ENCODE measurements around the gene CDKL4. TPM values are rescaled to one million over a fixed set of nuclear protein-coding genes. Genes with fewer than 3 reads are reported as not detected.

The CDKL4 gene
- total and polyA plus RNA-seq, 2 of the 13 experiments (the other 11 are each of a cell fraction or from before 2014, with no cell fraction given) = 0.29 to 0.50 TPM

- TF ChIP-seq, protein P1, sequence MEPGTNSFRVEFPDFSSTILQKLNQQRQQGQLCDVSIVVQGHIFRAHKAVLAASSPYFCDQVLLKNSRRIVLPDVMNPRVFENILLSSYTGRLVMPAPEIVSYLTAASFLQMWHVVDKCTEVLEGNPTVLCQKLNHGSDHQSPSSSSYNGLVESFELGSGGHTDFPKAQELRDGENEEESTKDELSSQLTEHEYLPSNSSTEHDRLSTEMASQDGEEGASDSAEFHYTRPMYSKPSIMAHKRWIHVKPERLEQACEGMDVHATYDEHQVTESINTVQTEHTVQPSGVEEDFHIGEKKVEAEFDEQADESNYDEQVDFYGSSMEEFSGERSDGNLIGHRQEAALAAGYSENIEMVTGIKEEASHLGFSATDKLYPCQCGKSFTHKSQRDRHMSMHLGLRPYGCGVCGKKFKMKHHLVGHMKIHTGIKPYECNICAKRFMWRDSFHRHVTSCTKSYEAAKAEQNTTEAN (CRISPR knock-in tag; conservative IDR thresholded peaks at IDR 0.05) = peak; percentile 97
- peak; percentile 25; the same call in 1 of the 2 replicates for TF ChIP-seq ZNF124 (CRISPR knock-in tag; IDR thresholded peaks at IDR 0.05)
- peak; percentile 81 for TF ChIP-seq SOX13 (IDR thresholded peaks at IDR 0.05)
- peak in 1 of 2 experiments; percentile 93; a peak in 2 of 4 replicates for TF ChIP-seq SOX13 (CRISPR knock-in tag; conservative IDR thresholded peaks at IDR 0.05 in 1 of 2, IDR thresholded peaks at IDR 0.05 in 1 of 2)
- peak; percentile 67 for TF ChIP-seq HOXA3 (CRISPR knock-in tag; IDR thresholded peaks at IDR 0.05)
- TF ChIP-seq GABPB1 (CRISPR knock-in tag; IDR thresholded peaks at IDR 0.05) = peak; percentile 29; the same call in 1 of the 2 replicates
- peak; percentile 96 for TF ChIP-seq SALL1 (CRISPR knock-in tag; IDR thresholded peaks at IDR 0.05)
- TF ChIP-seq, protein P2, sequence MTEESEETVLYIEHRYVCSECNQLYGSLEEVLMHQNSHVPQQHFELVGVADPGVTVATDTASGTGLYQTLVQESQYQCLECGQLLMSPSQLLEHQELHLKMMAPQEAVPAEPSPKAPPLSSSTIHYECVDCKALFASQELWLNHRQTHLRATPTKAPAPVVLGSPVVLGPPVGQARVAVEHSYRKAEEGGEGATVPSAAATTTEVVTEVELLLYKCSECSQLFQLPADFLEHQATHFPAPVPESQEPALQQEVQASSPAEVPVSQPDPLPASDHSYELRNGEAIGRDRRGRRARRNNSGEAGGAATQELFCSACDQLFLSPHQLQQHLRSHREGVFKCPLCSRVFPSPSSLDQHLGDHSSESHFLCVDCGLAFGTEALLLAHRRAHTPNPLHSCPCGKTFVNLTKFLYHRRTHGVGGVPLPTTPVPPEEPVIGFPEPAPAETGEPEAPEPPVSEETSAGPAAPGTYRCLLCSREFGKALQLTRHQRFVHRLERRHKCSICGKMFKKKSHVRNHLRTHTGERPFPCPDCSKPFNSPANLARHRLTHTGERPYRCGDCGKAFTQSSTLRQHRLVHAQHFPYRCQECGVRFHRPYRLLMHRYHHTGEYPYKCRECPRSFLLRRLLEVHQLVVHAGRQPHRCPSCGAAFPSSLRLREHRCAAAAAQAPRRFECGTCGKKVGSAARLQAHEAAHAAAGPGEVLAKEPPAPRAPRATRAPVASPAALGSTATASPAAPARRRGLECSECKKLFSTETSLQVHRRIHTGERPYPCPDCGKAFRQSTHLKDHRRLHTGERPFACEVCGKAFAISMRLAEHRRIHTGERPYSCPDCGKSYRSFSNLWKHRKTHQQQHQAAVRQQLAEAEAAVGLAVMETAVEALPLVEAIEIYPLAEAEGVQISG (CRISPR knock-in tag; IDR thresholded peaks at IDR 0.05) = peak; percentile 36; the same call in 1 of the 2 replicates
- peak; percentile 66 for TF ChIP-seq ZMYM4 (CRISPR knock-in tag; IDR thresholded peaks at IDR 0.05)
- TF ChIP-seq, protein P3, sequence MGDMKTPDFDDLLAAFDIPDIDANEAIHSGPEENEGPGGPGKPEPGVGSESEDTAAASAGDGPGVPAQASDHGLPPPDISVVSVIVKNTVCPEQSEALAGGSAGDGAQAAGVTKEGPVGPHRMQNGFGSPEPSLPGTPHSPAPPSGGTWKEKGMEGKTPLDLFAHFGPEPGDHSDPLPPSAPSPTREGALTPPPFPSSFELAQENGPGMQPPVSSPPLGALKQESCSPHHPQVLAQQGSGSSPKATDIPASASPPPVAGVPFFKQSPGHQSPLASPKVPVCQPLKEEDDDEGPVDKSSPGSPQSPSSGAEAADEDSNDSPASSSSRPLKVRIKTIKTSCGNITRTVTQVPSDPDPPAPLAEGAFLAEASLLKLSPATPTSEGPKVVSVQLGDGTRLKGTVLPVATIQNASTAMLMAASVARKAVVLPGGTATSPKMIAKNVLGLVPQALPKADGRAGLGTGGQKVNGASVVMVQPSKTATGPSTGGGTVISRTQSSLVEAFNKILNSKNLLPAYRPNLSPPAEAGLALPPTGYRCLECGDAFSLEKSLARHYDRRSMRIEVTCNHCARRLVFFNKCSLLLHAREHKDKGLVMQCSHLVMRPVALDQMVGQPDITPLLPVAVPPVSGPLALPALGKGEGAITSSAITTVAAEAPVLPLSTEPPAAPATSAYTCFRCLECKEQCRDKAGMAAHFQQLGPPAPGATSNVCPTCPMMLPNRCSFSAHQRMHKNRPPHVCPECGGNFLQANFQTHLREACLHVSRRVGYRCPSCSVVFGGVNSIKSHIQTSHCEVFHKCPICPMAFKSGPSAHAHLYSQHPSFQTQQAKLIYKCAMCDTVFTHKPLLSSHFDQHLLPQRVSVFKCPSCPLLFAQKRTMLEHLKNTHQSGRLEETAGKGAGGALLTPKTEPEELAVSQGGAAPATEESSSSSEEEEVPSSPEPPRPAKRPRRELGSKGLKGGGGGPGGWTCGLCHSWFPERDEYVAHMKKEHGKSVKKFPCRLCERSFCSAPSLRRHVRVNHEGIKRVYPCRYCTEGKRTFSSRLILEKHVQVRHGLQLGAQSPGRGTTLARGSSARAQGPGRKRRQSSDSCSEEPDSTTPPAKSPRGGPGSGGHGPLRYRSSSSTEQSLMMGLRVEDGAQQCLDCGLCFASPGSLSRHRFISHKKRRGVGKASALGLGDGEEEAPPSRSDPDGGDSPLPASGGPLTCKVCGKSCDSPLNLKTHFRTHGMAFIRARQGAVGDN (CRISPR knock-in tag; IDR thresholded peaks at IDR 0.05) = peak; percentile 16
These were observed 105.5 kb downstream of the CDKL4 start (continued) for GRCh38 chr2:39138187-39138836.

Data from HepG2 (cell line).